Neural cell (in vitro differentiated cells): ENCODE measurements around the gene DSTN. TPM values are rescaled to one million over a fixed set of nuclear protein-coding genes. Genes with fewer than 3 reads are reported as not detected.

Experiments
- H2AFZ ChIP-seq: fragments of 200-600, 300-800 bp; sonication (generic), shearing (Covaris generic); 2 replicates; pipeline ENCODE4 v1.6.0; 2014; ENCODE audit warnings: low read depth, mild to moderate bottlenecking, antibody characterized with exemption, low read length, moderate library complexity
- H3F3A ChIP-seq: fragments of 200-600 bp; shearing (Covaris generic); 2 replicates; pipeline ENCODE4 v1.6.1; 2016; ENCODE audit warnings: mild to moderate bottlenecking, moderate library complexity, mixed read lengths, antibody characterized with exemption, low read length; ENCODE audit not compliant: insufficient read depth, poor library complexity, severe bottlenecking
- H3K27ac ChIP-seq: fragments of 200-600, 300-800 bp; sonication (generic), shearing (Covaris generic); 2 replicates; pipeline ENCODE4 v1.5.1; 2014; ENCODE audit warnings: mild to moderate bottlenecking, low read length, moderate library complexity
- H3K27me3 ChIP-seq: fragments of 300-800, 200-600 bp; sonication (generic), shearing (Covaris generic); 2 replicates; pipeline ENCODE4 v1.6.0; 2014; ENCODE audit warnings: mild to moderate bottlenecking, low read depth, low read length, moderate library complexity; ENCODE audit not compliant: insufficient read depth
- H3K36me3 ChIP-seq: fragments of 300-800, 200-600 bp; sonication (generic), shearing (Covaris generic); 2 replicates; pipeline ENCODE4 v1.5.1; 2014; ENCODE audit warnings: mild to moderate bottlenecking, antibody characterized with exemption, low read length, moderate library complexity; ENCODE audit not compliant: insufficient read depth
- H3K4me2 ChIP-seq: fragments of 300-800, 200-600 bp; sonication (generic), shearing (Covaris generic); 2 replicates; pipeline ENCODE4 v1.6.0; 2014; ENCODE audit warnings: mild to moderate bottlenecking, low read length
- H3K4me3 ChIP-seq: fragments of 300-800, 200-600 bp; sonication (generic), shearing (Covaris generic); 2 replicates; pipeline ENCODE4 v1.5.1; 2014; ENCODE audit warnings: mild to moderate bottlenecking, low read length, moderate library complexity
- H3K79me2 ChIP-seq: fragments of 200-600 bp; shearing (Covaris generic); replicated peaks from 2 replicates; pipeline ENCODE4 v1.6.0; 2014; ENCODE audit warnings: mild to moderate bottlenecking, low read length, moderate library complexity; ENCODE audit not compliant: insufficient read depth
- H3K9ac ChIP-seq: fragments of 300-800, 200-600 bp; sonication (generic), shearing (Covaris generic); 2 replicates; pipeline ENCODE4 v1.6.1; 2016; ENCODE audit warnings: mild to moderate bottlenecking, low read length, mixed read lengths
- H3K9me2 ChIP-seq: fragments of 200-600 bp; shearing (Covaris generic); 2 replicates; pipeline ENCODE4 v1.6.1; 2016; ENCODE audit warnings: mild to moderate bottlenecking, low read length, mixed read lengths; ENCODE audit not compliant: insufficient read depth
- H3K9me3 ChIP-seq: fragments of 200-600, 300-800 bp; sonication (generic), shearing (Covaris generic); 2 replicates; pipeline ENCODE4 v1.6.1; 2016; ENCODE audit warnings: mild to moderate bottlenecking, mixed run types, low read length, moderate library complexity, mixed read lengths
- H4K20me1 ChIP-seq: fragments of 200-600 bp; shearing (Covaris generic); 2 replicates; pipeline ENCODE4 v1.6.1; 2016; ENCODE audit warnings: mild to moderate bottlenecking, mixed run types; ENCODE audit not compliant: insufficient read depth
- CTCF ChIP-seq: fragments of 450-650 bp; IDR thresholded peaks from 2 replicates; pipeline ENCODE4 v1.5.1; 2014; ENCODE audit warnings: antibody characterized with exemption, mild to moderate bottlenecking, moderate library complexity; ENCODE audit not compliant: poor library complexity, severe bottlenecking
- EP300 ChIP-seq: fragments of 450-650 bp; conservative IDR thresholded peaks from 2 replicates; pipeline ENCODE4 v1.6.1; 2014; ENCODE audit warnings: antibody characterized with exemption, mild to moderate bottlenecking, moderate library complexity; ENCODE audit not compliant: poor library complexity, severe bottlenecking
- EZH2 ChIP-seq: fragments of 200-600, 300-800 bp; shearing (Covaris generic), sonication (generic); IDR thresholded peaks from 2 replicates; pipeline ENCODE4 v1.6.1; 2014; ENCODE audit warnings: antibody characterized with exemption, low read length, borderline replicate concordance, mild to moderate bottlenecking; ENCODE audit not compliant: insufficient read depth, poor library complexity, severe bottlenecking
- MXI1 ChIP-seq: fragments of 450-650 bp; conservative IDR thresholded peaks from 2 replicates; pipeline ENCODE4 v1.6.1; 2014; ENCODE audit warnings: antibody characterized with exemption, mild to moderate bottlenecking; ENCODE audit not compliant: poor library complexity, severe bottlenecking
- POLR2AphosphoS5 ChIP-seq: IDR thresholded peaks from 2 replicates; pipeline ENCODE4 v1.6.1; 2012
- RAD21 ChIP-seq: fragments of 450-650 bp; conservative IDR thresholded peaks from 2 replicates; pipeline ENCODE4 v1.6.1; 2014; ENCODE audit warnings: antibody characterized with exemption, mild to moderate bottlenecking, moderate library complexity
- REST ChIP-seq: IDR thresholded peaks from 2 replicates; pipeline ENCODE4 v1.6.1; 2012; ENCODE audit warnings: borderline replicate concordance
- SMC3 ChIP-seq: fragments of 450-650 bp; conservative IDR thresholded peaks from 2 replicates; pipeline ENCODE4 v1.6.1; 2014; ENCODE audit warnings: antibody characterized with exemption, mild to moderate bottlenecking, moderate library complexity; ENCODE audit not compliant: poor library complexity
- TAF1 ChIP-seq: IDR thresholded peaks from 2 replicates; pipeline ENCODE4 v1.6.1; 2012; ENCODE audit warnings: low read depth
- polyA plus RNA-seq: library from polyadenylated mRNA; depleted of rRNA; stranded (reverse); fragments of >200 nt; gene quantifications from 2 replicates; pipeline ENCODE4 v1.2.3, GENCODE V29; 2014

DSTN gene
- polyA plus RNA-seq, 1 donor from 2014 or later, result 276 TPM

GRCh38 chr20:17647391-17648314, 77.8 kb downstream of the DSTN start:
- H4K20me1 ChIP-seq, result no peaks in the 10 kb centered on the region
- TF ChIP-seq REST (no peak), RAD21 (no peak), EP300 (no peak)
- no peaks in the 10 kb centered on the region for H3K9me2 ChIP-seq
- no peaks in the 10 kb centered on the region for H3F3A ChIP-seq
- H3K27ac ChIP-seq, result no peak overlapping the region
- no peak overlapping the region for H3K4me2 ChIP-seq
- no peak overlapping the region for H3K9ac ChIP-seq
- H3K4me3 ChIP-seq, result no peak overlapping the region
- peaks cover 22% of the 10 kb centered on the region for H3K27me3 ChIP-seq
- H2AFZ ChIP-seq, result no peak overlapping the region
- H3K9me3 ChIP-seq, result no peaks in the 10 kb centered on the region
- H3K79me2 ChIP-seq, result no peaks in the 10 kb centered on the region
- H3K36me3 ChIP-seq, result no peaks in the 10 kb centered on the region

GRCh38 chr20:17648315-17648646, 78.4 kb downstream of the DSTN start:
- Histone ChIP-seq H3K4me2 (no peak overlapping the region), H4K20me1 (no peaks in the 10 kb centered on the region), H3K9me3 (no peaks in the 10 kb centered on the region), H3K9me2 (no peaks in the 10 kb centered on the region), H3K9ac (no peak overlapping the region), H3K36me3 (no peaks in the 10 kb centered on the region), H3K79me2 (no peaks in the 10 kb centered on the region), H3K27me3 (peaks cover 20% of the 10 kb centered on the region), H2AFZ (no peak overlapping the region), H3K4me3 (no peak overlapping the region), H3K27ac (no peak overlapping the region), H3F3A (no peaks in the 10 kb centered on the region)
- no peak for TF ChIP-seq RAD21
- TF ChIP-seq SMC3, result no peak
- no peak for TF ChIP-seq EZH2
- TF ChIP-seq POLR2AphosphoS5, result no peak
- no peak for TF ChIP-seq CTCF
- no peak for TF ChIP-seq TAF1
- no peak for TF ChIP-seq REST
- TF ChIP-seq EP300, result no peak
- TF ChIP-seq MXI1, result no peak
